GM15510 (cell line): ENCODE results near the gene NDUFS7.

Experiments
- POLR2A ChIP-seq: IDR thresholded peaks from 3 replicates; pipeline ENCODE4 v1.6.1; 2011; ENCODE audit warnings: borderline replicate concordance; ENCODE audit not compliant: insufficient read length; ENCODE audit errors: extremely low read depth

The NDUFS7 gene

GRCh38 chr19:1434577-1435060 is 50.9 kb downstream of the NDUFS7 start:
- no peak for TF ChIP-seq POLR2A

- no peak for TF ChIP-seq POLR2A
Observed at GRCh38 chr19:1435378-1435989, 51.8 kb downstream of the NDUFS7 start.

GRCh38 chr19:1437609-1438008 is 53.9 kb downstream of the NDUFS7 start:
- TF ChIP-seq POLR2A: no peak

GRCh38 chr19:1438035-1438932 is 54.6 kb downstream of the NDUFS7 start, which contains the start of gene RPS15:
Gene RPS15, plus strand, starts transcription at chr19:1438396. Its CDS starts 30 bp downstream, at chr19:1438426.
- TF ChIP-seq POLR2A: peak; percentile 99

GRCh38 chr19:1438933-1439354 is 55.2 kb downstream of the NDUFS7 start:
- TF ChIP-seq POLR2A: no peak

- TF ChIP-seq POLR2A: no peak
Observed at GRCh38 chr19:1440418-1440801, 56.7 kb downstream of the NDUFS7 start.

GRCh38 chr19:1441022-1441426 is 57.3 kb downstream of the NDUFS7 start:
- TF ChIP-seq POLR2A: no peak

GRCh38 chr19:1441677-1442438 is 58.2 kb downstream of the NDUFS7 start:
- no peak for TF ChIP-seq POLR2A
